HuH-7.5 (cell line): Measurements from ENCODE around the gene CD44.

Source experiments
- DNase-seq: peaks from one replicate; pipeline ENCODE4 v3.0.0; 2011; ENCODE audit warnings: low spot score

The CD44 gene

DNA sequence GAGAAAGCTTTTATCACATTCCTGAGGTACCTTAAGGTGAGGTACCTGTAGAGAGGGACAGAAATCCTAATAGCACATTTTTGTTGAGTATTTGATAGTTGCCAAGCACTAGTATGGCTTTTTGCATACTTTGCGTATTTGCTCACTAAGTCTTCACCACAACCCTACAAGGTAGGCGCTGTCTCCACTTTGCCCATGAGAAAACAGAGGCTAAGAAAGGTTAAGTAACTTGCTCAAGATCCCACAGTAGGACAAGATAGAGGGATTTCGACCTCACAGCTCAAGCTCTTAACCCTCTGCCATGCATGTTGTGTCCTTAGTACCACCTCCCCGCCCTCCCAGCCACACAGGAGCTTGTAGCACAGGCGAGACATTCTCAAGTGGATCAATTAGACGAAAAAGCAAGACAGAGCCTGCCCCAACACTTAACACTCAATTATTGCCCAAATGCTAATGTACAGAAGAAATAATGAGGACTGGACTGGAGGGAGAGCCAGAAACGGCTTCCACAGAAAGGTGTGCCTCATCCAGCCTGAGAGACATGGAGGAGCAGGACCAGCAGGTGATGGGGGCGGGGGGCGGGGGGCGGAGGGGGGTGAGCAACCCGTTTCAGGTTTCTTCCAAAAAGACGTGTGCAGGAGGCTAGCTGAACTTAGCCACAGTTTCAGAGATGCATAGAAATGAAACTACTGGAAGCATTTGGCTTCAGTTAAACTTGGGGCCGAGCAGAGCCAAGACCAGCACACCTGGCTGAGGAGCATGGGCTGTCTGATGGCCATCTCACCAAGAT, 26.7 kb upstream of the CD44 start:
- DNase-seq, result no peak

- DNase-seq, result no peak
Observed at GRCh38 chr11:35112846-35113105, 26.2 kb upstream of the CD44 start.

GRCh38 chr11:35114906-35115687, 23.9 kb upstream of the CD44 start:
- DNase-seq, result no peak

GRCh38 chr11:35115688-35116030, 23.3 kb upstream of the CD44 start:
- DNase-seq, result no peak

DNA sequence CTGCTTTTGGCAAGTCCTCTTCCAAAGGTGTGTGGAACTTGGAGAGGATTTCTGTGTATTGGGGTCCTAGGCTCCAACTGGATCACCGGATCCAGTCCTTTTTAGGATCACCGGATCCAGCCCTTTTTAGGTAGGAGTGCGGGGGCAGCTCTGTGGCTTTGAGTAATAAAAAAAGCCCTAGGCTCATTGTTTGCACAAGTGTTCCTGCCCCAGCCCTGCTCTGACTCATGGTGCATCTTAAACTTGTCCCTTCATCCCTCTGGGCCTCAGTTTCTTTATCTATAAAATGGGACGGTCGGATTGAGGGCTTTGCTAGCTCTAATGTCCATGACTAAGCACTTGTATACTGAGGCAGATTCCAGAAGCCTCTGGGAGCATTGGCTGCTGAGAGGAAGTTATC, 22.7 kb upstream of the CD44 start:
- DNase-seq, result no peak

GRCh38 chr11:35116762-35117640, 22.0 kb upstream of the CD44 start:
- DNase-seq, result no peak

GRCh38 chr11:35118906-35119305, 20.1 kb upstream of the CD44 start:
- no peak for DNase-seq

- no peak for DNase-seq
Observed at GRCh38 chr11:35121326-35121865, 17.6 kb upstream of the CD44 start.

- no peak for DNase-seq
Observed at GRCh38 chr11:35122308-35122707, 16.7 kb upstream of the CD44 start.

- no peak for DNase-seq
Observed at GRCh38 chr11:35126000-35126878, 12.7 kb upstream of the CD44 start.

GRCh38 chr11:35126879-35127581, 11.9 kb upstream of the CD44 start:
- no peak for DNase-seq

GRCh38 chr11:35127619-35128018, 11.4 kb upstream of the CD44 start:
- no peak for DNase-seq

DNA sequence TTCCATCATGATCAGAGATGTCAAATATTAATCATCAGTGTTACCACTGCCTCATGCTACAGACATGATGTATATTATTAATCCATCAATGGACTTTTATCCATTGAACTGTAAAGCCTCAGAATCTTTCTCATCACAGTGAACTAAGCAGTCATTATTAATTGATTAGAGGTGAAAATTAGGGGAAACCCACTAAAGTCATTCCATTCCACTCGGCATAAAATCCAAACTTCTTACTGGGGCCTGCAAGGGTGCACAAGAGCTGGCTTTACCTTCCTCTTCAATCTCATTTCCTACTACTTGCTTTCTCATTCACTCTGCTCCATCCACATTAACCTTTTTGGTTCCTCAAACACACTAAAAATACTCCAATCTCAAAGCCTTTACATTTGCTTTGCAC, 7.9 kb upstream of the CD44 start:
- no peak for DNase-seq

- no peak for DNase-seq
Observed at GRCh38 chr11:35131886-35132285, 7.1 kb upstream of the CD44 start.

DNA sequence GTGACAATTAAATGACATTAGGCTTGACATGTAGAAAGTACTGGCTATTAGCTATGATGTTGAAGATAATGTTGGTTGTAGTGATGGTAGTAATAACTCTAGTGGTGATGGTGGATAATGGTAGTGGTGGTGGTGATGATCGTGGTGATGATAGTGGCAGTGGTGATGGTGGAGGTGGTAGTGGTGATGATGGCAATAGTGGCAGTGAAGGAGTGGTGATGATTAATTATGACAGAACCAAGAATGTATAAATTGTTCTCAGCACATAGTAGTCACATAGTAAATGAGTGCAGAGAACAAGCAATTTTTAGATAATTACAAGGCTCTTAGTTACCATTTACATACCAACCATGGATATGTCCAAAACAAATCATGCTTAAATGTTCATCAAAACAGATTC, 5.3 kb upstream of the CD44 start:
- no peak for DNase-seq

GRCh38 chr11:35134403-35135148, 4.4 kb upstream of the CD44 start:
- no peak for DNase-seq

GRCh38 chr11:35135222-35135621, 3.7 kb upstream of the CD44 start:
- DNase-seq, result no peak

DNA sequence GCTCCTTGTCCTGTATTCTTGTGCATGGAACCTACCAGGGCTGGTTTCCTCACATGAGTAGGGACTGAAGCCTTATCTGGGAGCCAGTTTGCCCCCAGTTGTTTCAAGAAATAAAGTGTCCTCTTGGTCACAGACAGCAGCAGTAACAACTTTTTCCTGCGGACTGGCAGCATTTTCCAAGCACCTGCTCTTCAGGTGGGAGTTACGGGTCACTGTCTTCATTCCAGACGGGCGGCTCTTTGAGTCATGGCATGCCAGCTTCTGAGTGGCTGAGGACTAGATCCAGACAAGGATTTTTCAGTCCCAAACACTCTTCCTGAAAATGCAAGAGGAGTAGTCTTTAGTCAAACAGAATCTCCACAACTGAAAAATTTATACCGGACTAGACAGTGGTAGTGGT, 2.7 kb upstream of the CD44 start:
- no peak for DNase-seq

DNA sequence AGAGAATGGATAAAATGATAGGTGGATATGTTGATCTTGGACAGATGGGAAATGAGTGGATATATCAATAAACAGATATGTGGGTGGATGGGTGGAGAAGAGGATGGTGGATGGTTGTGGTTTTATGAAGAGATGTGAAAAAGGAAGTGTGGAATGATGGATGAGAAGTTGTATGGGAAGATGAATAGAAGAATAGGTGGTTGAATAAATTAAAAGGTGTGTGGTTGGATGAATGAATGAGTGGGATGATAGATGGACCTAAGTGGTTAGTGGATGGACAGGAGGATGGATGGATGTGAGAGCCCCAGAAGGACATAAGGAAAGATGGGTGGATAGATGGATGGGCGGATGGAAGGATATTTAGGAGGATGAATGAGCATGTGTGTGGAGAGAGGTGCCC, 913 bp upstream of the CD44 start:
- no peak for DNase-seq

- DNase-seq, result peak; percentile 11
Observed at GRCh38 chr11:35138606-35138942, 397 bp upstream of the CD44 start.
